DMS153 treated with DMSO at 0.1 percent for 48 hours (cell line): ENCODE data around the gene RB1.
"Not testable (repeated sequence)": the region's sequence is repeated elsewhere in the genome, so short reads cannot be mapped to it uniquely, and the experiment has no call there.

Experiments used
- DNase-seq: peaks from one replicate; lab custom pipeline; 2025; ENCODE audit not compliant: unreplicated experiment; lab: John Stamatoyannopoulos, UW

RB1 gene

GRCh38 chr13:48346583-48346982 is 43.0 kb downstream of the RB1 start:
- no peak for DNase-seq

- no peak for DNase-seq
Measured at GRCh38 chr13:48349525-48349924, 46.0 kb downstream of the RB1 start.

GRCh38 chr13:48353590-48353989 is 50.0 kb downstream of the RB1 start:
- no peak for DNase-seq

GRCh38 chr13:48355524-48355923 is 52.0 kb downstream of the RB1 start:
- not testable (repeated sequence) for DNase-seq

- DNase-seq = no peak
Measured at GRCh38 chr13:48356750-48357149, 53.2 kb downstream of the RB1 start.

- DNase-seq = no peak
Measured at GRCh38 chr13:48369988-48370387, 66.4 kb downstream of the RB1 start.

GRCh38 chr13:48370815-48371214 is 67.3 kb downstream of the RB1 start:
- DNase-seq = no peak

- DNase-seq = no peak
Measured at GRCh38 chr13:48377857-48378256, 74.3 kb downstream of the RB1 start.

GRCh38 chr13:48380581-48380980 is 77.0 kb downstream of the RB1 start:
- DNase-seq = no peak

- no peak for DNase-seq
Measured at GRCh38 chr13:48383384-48383783, 79.8 kb downstream of the RB1 start.

GRCh38 chr13:48386816-48387215 is 83.3 kb downstream of the RB1 start:
- DNase-seq = no peak

- DNase-seq = no peak
Measured at GRCh38 chr13:48391257-48391656, 87.7 kb downstream of the RB1 start.

GRCh38 chr13:48393030-48393697 is 89.6 kb downstream of the RB1 start:
- no peak for DNase-seq

- no peak for DNase-seq
Measured at GRCh38 chr13:48393698-48394085, 90.1 kb downstream of the RB1 start.

GRCh38 chr13:48397744-48398143 is 94.2 kb downstream of the RB1 start:
- no peak for DNase-seq

- DNase-seq = no peak
Measured at GRCh38 chr13:48398450-48399095, 95.0 kb downstream of the RB1 start.

- no peak for DNase-seq
Measured at GRCh38 chr13:48400090-48400694, 96.6 kb downstream of the RB1 start.

GRCh38 chr13:48400850-48401291 is 97.3 kb downstream of the RB1 start:
- DNase-seq = no peak

GRCh38 chr13:48401480-48401879 is 97.9 kb downstream of the RB1 start:
- no peak for DNase-seq

GRCh38 chr13:48402325-48402932 is 98.9 kb downstream of the RB1 start:
- no peak for DNase-seq

GRCh38 chr13:48403151-48403631 is 99.6 kb downstream of the RB1 start:
- DNase-seq = no peak

GRCh38 chr13:48403913-48404312 is 100.4 kb downstream of the RB1 start:
- no peak for DNase-seq
